ENCODE measurements around the gene CX3CR1.
A peak's percentile ranks its signal among the peaks of the same experiment; 100 is the strongest.

Gene CX3CR1

DNA sequence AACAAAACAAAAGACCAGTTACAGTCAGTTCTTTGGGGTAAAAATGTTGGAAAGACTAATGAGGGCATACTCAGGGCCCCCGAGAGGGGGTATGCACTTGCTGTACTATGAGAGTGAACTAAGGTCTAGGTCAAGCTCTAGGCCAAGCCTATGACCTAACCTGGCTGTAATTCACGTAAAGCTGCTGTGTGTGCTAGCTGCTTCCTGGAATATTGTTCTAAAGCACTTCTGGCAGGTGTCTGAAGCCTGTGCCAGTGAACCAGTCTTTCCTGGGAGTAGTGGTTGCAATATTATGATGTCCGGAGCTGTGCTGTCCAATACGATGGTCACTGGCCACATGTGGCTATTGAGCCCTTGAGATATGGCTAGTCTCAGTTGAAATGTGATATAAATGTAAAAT lies 13.1 kb upstream of the CX3CR1 start:
- H4K20me1 ChIP-seq (ENCODE audit: low read depth, low read length) = no peaks in the 10 kb centered on the region
- H3K36me3 ChIP-seq (ENCODE audit: low read length) = no peaks in the 10 kb centered on the region
- H3K9ac ChIP-seq (ENCODE audit: low read length) = no peak overlapping the region
- H3K27ac ChIP-seq (ENCODE audit: low read depth, low read length) = no peak overlapping the region
- no peaks in the 10 kb centered on the region for H3K27me3 ChIP-seq (ENCODE audit: low read length)
- no peak overlapping the region for H2AFZ ChIP-seq (ENCODE audit: low read depth, low read length, severe bottlenecking)
- no peaks in the 10 kb centered on the region for H3K9me3 ChIP-seq (ENCODE audit: insufficient read depth, low read length)
- H3K4me2 ChIP-seq (ENCODE audit: low read depth, low read length, poor library complexity, severe bottlenecking) = no peak overlapping the region
- H3K9me2 ChIP-seq (replicated peaks; ENCODE audit: insufficient read depth, low read length) = no peaks in the 10 kb centered on the region
- no peak overlapping the region for H3K4me3 ChIP-seq (ENCODE audit: insufficient read depth, low read length, poor library complexity, severe bottlenecking)
- no peak for TF ChIP-seq EZH2phosphoT487 (conservative IDR thresholded peaks at IDR 0.05; ENCODE audit: low read length)
- TF ChIP-seq, protein P1, sequence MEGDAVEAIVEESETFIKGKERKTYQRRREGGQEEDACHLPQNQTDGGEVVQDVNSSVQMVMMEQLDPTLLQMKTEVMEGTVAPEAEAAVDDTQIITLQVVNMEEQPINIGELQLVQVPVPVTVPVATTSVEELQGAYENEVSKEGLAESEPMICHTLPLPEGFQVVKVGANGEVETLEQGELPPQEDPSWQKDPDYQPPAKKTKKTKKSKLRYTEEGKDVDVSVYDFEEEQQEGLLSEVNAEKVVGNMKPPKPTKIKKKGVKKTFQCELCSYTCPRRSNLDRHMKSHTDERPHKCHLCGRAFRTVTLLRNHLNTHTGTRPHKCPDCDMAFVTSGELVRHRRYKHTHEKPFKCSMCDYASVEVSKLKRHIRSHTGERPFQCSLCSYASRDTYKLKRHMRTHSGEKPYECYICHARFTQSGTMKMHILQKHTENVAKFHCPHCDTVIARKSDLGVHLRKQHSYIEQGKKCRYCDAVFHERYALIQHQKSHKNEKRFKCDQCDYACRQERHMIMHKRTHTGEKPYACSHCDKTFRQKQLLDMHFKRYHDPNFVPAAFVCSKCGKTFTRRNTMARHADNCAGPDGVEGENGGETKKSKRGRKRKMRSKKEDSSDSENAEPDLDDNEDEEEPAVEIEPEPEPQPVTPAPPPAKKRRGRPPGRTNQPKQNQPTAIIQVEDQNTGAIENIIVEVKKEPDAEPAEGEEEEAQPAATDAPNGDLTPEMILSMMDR (IDR thresholded peaks at IDR 0.05; ENCODE audit: insufficient read depth, low read length, poor library complexity, severe bottlenecking) = no peak
- H3K79me2 ChIP-seq (ENCODE audit: insufficient read depth, low read length) = no peaks in the 10 kb centered on the region
- H3F3A ChIP-seq (ENCODE audit: insufficient read depth) = no peaks in the 10 kb centered on the region

DNA sequence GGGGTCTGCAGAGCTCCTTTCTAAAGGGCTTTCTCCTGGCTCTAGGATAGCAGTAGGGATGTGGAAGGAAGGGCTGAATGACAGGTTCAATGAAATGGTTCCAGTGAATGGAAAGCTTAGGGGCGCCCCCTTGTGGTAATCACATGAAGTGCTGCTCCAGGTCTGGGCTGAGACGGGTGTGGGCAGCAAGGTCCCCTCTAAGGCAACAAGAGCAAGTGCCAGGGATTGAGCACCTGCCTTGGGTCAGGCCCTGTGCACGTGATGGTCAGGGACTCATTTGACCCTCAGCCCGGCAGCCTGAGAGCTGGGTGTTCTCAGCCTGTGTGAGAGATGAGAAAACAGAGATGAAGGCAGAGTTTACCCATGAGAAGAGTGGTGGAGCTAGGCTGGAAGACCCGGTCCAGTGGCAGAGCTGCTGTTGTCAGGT lies 12.1 kb upstream of the CX3CR1 start:
- no peaks in the 10 kb centered on the region for H3K79me2 ChIP-seq (ENCODE audit: insufficient read depth, low read length)
- H3K9me2 ChIP-seq (replicated peaks; ENCODE audit: insufficient read depth, low read length) = no peaks in the 10 kb centered on the region
- no peak overlapping the region for H3K4me2 ChIP-seq (ENCODE audit: low read depth, low read length, poor library complexity, severe bottlenecking)
- H3K36me3 ChIP-seq (ENCODE audit: low read length) = no peaks in the 10 kb centered on the region
- no peak for TF ChIP-seq EZH2phosphoT487 (conservative IDR thresholded peaks at IDR 0.05; ENCODE audit: low read length)
- TF ChIP-seq, protein P1 (IDR thresholded peaks at IDR 0.05; ENCODE audit: insufficient read depth, low read length, poor library complexity, severe bottlenecking) = peak; percentile 87
- no peak overlapping the region for H3K4me3 ChIP-seq (ENCODE audit: insufficient read depth, low read length, poor library complexity, severe bottlenecking)
- no peaks in the 10 kb centered on the region for H3K9me3 ChIP-seq (ENCODE audit: insufficient read depth, low read length)
- no peaks in the 10 kb centered on the region for H3F3A ChIP-seq (ENCODE audit: insufficient read depth)
- no peaks in the 10 kb centered on the region for H3K27me3 ChIP-seq (ENCODE audit: low read length)
- no peak overlapping the region for H2AFZ ChIP-seq (ENCODE audit: low read depth, low read length, severe bottlenecking)
- H3K27ac ChIP-seq (ENCODE audit: low read depth, low read length) = no peak overlapping the region
- H4K20me1 ChIP-seq (ENCODE audit: low read depth, low read length) = no peaks in the 10 kb centered on the region
- H3K9ac ChIP-seq (ENCODE audit: low read length) = no peak overlapping the region

DNA sequence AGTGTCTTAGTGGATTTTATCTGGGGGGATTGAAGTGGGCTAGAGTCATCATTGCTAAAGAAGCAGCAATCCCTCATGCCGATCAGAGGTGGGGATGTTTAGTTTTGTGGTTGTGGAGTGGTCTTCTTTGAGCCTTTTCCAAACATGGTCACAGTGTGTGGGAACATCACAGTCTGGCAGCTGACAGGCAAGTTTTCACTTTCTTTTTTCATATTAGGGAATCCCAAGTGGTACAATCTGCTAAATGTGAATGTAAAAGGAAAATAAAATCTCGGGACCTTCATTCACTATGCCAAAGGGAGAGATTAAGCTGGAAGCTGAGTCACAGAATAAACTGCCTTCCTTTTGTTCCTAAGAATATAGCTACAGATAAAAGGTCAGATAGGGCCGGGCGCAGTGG lies 10.4 kb upstream of the CX3CR1 start:
- Histone ChIP-seq H3K36me3 (ENCODE audit: low read length) (no peaks in the 10 kb centered on the region), H3K9ac (ENCODE audit: low read length) (no peak overlapping the region), H3K9me2 (replicated peaks; ENCODE audit: insufficient read depth, low read length) (no peaks in the 10 kb centered on the region), H3K4me2 (ENCODE audit: low read depth, low read length, poor library complexity, severe bottlenecking) (no peak overlapping the region), H3F3A (ENCODE audit: insufficient read depth) (no peaks in the 10 kb centered on the region), H3K27me3 (ENCODE audit: low read length) (no peaks in the 10 kb centered on the region), H3K9me3 (ENCODE audit: insufficient read depth, low read length) (no peaks in the 10 kb centered on the region), H3K27ac (ENCODE audit: low read depth, low read length) (no peak overlapping the region), H3K79me2 (ENCODE audit: insufficient read depth, low read length) (no peaks in the 10 kb centered on the region), H3K4me3 (ENCODE audit: insufficient read depth, low read length, poor library complexity, severe bottlenecking) (no peak overlapping the region), H4K20me1 (ENCODE audit: low read depth, low read length) (no peaks in the 10 kb centered on the region), H2AFZ (ENCODE audit: low read depth, low read length, severe bottlenecking) (no peak overlapping the region)
- TF ChIP-seq EZH2phosphoT487 (conservative IDR thresholded peaks at IDR 0.05; ENCODE audit: low read length) = no peak
- TF ChIP-seq, protein P1 (IDR thresholded peaks at IDR 0.05; ENCODE audit: insufficient read depth, low read length, poor library complexity, severe bottlenecking) = no peak

All from SU-DHL-6 (cell line).